OCI-LY3 (cell line): ENCODE results near the gene BACH2.

Experiments
- H2AFZ ChIP-seq: fragments of 200-600, 300-600 bp; shearing (Covaris generic); 2 replicates; pipeline ENCODE4 v1.6.0; 2014; ENCODE audit warnings: antibody characterized with exemption, low read depth, low read length
- H3K27ac ChIP-seq: fragments of 200-600, 300-600 bp; sonication (generic); 2 replicates; pipeline ENCODE4 v1.5.1; 2014; ENCODE audit warnings: mild to moderate bottlenecking, low read length, moderate library complexity, mixed read lengths
- H3K27me3 ChIP-seq: fragments of 200-600, 300-600 bp; sonication (generic); 2 replicates; pipeline ENCODE4 v1.6.1; 2014; ENCODE audit warnings: low read depth, low read length, mixed read lengths
- H3K36me3 ChIP-seq: fragments of 200-600, 300-600 bp; sonication (generic); replicated peaks from 2 replicates; pipeline ENCODE3; 2014; ENCODE audit warnings: low read depth, low read length, mixed read lengths
- H3K4me1 ChIP-seq: fragments of 300-600, 200-600 bp; sonication (generic); 2 replicates; pipeline ENCODE4 v1.6.1; 2014; ENCODE audit warnings: low read length, mixed read lengths
- H3K4me2 ChIP-seq: fragments of 200-600, 300-600 bp; sonication (generic); 2 replicates; pipeline ENCODE4 v1.6.1; 2014; ENCODE audit warnings: low read length, mixed read lengths
- H3K4me3 ChIP-seq: fragments of 300-600, 200-600 bp; sonication (generic); 2 replicates; pipeline ENCODE4 v1.5.1; 2014; ENCODE audit warnings: antibody characterized with exemption, mild to moderate bottlenecking, low read length, moderate library complexity
- H3K79me2 ChIP-seq: fragments of 300-600, 200-600 bp; shearing (Covaris generic); 2 replicates; pipeline ENCODE4 v1.6.1; 2014; ENCODE audit warnings: mild to moderate bottlenecking, low read length, mixed read lengths
- H3K9ac ChIP-seq: fragments of 300-600, 200-600 bp; shearing (Covaris generic); 2 replicates; pipeline ENCODE4 v1.6.0; 2014; ENCODE audit warnings: mild to moderate bottlenecking, low read length, moderate library complexity
- H3K9me3 ChIP-seq: fragments of 200-600, 300-600 bp; shearing (Covaris generic); 2 replicates; pipeline ENCODE4 v1.6.1; 2014; ENCODE audit warnings: low read length, mixed read lengths; ENCODE audit not compliant: insufficient read depth
- H4K20me1 ChIP-seq: fragments of 200-600, 300-600 bp; sonication (generic); 2 replicates; pipeline ENCODE4 v1.6.1; 2016; ENCODE audit warnings: low read length, mixed read lengths; ENCODE audit not compliant: insufficient read depth
- CTCF ChIP-seq: fragments of 200-600, 300-600 bp; sonication (generic); IDR thresholded peaks from 2 replicates; pipeline ENCODE4 v1.5.1; 2014; ENCODE audit warnings: antibody characterized with exemption, low read length, low read depth
- EZH2phosphoT487 ChIP-seq: fragments of 200-600 bp; shearing (Covaris generic); IDR thresholded peaks from 2 replicates; pipeline ENCODE4 v1.6.1; 2018; ENCODE audit warnings: antibody characterized with exemption, mixed run types, low read depth

BACH2 gene

DNA sequence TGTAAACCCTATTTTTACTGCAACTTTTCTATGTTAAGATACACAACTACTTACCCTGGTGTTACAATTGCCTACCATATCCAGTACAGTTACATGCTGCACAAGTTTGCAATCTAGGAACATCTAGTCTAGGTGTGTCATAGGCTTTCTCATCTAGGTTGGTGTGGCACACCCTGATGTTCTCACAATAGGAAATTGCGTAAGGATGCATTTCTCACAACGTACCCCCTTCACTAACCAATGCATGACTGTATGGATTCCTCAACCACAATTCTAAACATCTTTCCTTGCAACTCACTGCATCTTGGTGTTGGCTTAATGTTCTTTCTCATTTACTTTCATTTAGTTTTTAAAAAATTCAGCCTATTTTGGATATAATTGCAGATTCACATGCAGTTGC, 370.8 kb downstream of the BACH2 start:
- no peaks in the 10 kb centered on the region for H3K36me3 ChIP-seq
- no peak overlapping the region for H3K4me3 ChIP-seq
- no peak overlapping the region for H3K9ac ChIP-seq
- no peaks in the 10 kb centered on the region for H3K4me1 ChIP-seq
- TF ChIP-seq EZH2phosphoT487, result no peak
- TF ChIP-seq CTCF, result no peak
- no peaks in the 10 kb centered on the region for H3K27me3 ChIP-seq
- H3K27ac ChIP-seq, result no peak overlapping the region
- H3K9me3 ChIP-seq, result no peaks in the 10 kb centered on the region
- H4K20me1 ChIP-seq, result no peaks in the 10 kb centered on the region
- H3K4me2 ChIP-seq, result no peak overlapping the region
- no peaks in the 10 kb centered on the region for H3K79me2 ChIP-seq
- no peak overlapping the region for H2AFZ ChIP-seq

GRCh38 chr6:89924231-89924630, 372.4 kb downstream of the BACH2 start:
- TF ChIP-seq EZH2phosphoT487 (no peak), CTCF (no peak)
- H4K20me1 ChIP-seq, result no peaks in the 10 kb centered on the region
- no peak overlapping the region for H2AFZ ChIP-seq
- H3K36me3 ChIP-seq, result no peaks in the 10 kb centered on the region
- H3K4me2 ChIP-seq, result no peak overlapping the region
- H3K9ac ChIP-seq, result no peak overlapping the region
- H3K4me1 ChIP-seq, result no peaks in the 10 kb centered on the region
- H3K27me3 ChIP-seq, result no peaks in the 10 kb centered on the region
- no peaks in the 10 kb centered on the region for H3K9me3 ChIP-seq
- H3K79me2 ChIP-seq, result no peaks in the 10 kb centered on the region
- H3K27ac ChIP-seq, result no peak overlapping the region
- no peak overlapping the region for H3K4me3 ChIP-seq

DNA sequence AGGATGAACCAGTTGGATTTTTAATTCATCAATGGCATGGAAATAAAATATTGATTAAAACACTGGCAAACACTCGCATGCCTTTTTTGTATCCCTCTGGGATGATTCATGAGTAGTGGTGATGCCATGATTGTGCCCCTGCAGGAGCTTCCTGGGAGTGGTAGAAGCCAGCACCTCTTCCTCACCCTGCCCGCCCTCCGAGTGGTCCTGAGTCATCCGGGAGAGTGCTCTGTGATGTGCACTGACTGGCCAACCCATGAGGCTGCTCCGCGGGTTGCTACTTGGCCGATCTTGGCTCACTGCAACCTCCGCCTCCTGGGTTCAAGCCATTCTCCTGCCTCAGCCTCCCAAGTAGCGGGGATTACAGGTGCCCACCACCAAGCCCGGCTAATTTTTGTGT, 375.0 kb downstream of the BACH2 start:
- Histone ChIP-seq H3K79me2 (no peaks in the 10 kb centered on the region), H3K4me2 (no peak overlapping the region), H2AFZ (no peak overlapping the region), H3K27ac (no peak overlapping the region), H3K4me3 (no peak overlapping the region), H3K9ac (no peak overlapping the region), H3K4me1 (no peaks in the 10 kb centered on the region), H3K36me3 (no peaks in the 10 kb centered on the region), H3K27me3 (no peaks in the 10 kb centered on the region), H3K9me3 (no peaks in the 10 kb centered on the region), H4K20me1 (no peaks in the 10 kb centered on the region)
- TF ChIP-seq EZH2phosphoT487, result no peak
- no peak for TF ChIP-seq CTCF

DNA sequence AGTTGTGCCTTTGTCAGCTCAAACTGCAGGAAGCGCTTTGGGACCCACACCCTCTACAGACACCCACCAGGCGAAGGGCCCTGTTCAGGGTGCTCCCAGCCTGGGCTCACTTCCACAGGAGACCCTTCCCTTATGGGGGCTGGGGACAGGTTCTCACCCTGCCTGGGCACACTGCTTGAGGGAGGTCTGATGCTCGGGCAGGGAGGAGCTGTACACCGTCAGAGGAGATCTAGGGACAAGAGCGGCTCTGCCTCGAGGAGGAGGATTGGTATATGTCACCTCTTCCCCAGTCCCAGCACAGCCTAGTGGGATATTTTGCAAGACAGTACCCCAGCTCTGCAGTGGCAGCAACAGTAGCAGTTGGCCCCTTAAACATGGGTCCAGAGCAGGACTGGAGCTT, 375.4 kb downstream of the BACH2 start:
- Histone ChIP-seq H3K9ac (no peak overlapping the region), H2AFZ (no peak overlapping the region)

More for the DNA sequence above, 375.4 kb downstream of the BACH2 start:
- Histone ChIP-seq H3K79me2 (no peaks in the 10 kb centered on the region), H3K4me2 (no peak overlapping the region), H3K27me3 (no peaks in the 10 kb centered on the region), H3K27ac (no peak overlapping the region), H3K9me3 (no peaks in the 10 kb centered on the region), H4K20me1 (no peaks in the 10 kb centered on the region), H3K4me1 (no peaks in the 10 kb centered on the region), H3K4me3 (no peak overlapping the region), H3K36me3 (no peaks in the 10 kb centered on the region)
- TF ChIP-seq EZH2phosphoT487, result no peak
- TF ChIP-seq CTCF, result no peak
